Stimulated activated CD4-positive, alpha-beta T cell treated with anti-CD3 and anti-CD28 coated beads, Interleukin-12 subunit alpha, Interleukin-12 subunit beta, amount 100 ng/mL, for 4 hours (primary cell): ENCODE measurements around the gene NHS.
"Not testable (repeated sequence)": the region's sequence is repeated elsewhere in the genome, so short reads cannot be mapped to it uniquely, and the experiment has no call there.

Source experiments
- DNase-seq: peaks from one replicate; pipeline ENCODE4 v3.0.0-alpha.2; 2020

NHS gene

DNA sequence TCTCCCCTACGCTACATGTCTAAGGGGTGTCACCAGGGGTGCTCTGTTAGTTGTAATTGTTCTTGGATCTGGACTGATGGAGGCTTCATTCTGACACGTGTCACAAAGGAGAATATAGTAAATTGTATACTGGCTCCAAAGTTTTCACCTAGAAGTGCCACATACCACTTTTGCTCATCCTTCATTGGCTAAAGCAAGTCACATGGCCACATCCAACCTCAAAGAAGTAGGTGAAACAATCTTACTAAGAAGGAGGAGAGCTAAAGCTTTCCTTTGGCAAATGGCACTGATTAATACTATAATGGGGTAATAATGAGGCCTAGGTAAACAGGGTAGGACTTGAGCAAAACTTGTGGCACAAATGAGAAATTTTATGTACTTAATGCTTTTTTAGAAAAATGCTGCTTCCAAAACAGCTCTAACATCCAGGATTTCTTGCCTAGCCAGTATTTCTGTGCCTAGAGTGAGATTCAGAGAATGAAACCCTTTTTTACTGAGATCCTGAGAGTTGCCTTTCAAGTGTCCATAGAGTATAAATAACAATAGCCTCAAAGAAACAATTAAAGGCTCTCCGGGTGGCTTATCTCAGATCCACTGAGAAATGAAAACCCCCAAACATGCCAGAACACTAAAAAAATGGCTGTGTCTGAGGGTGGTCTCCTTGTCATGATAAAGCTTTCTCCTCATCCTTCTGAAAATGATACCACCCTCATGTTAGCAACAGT is 34.7 kb downstream of the NHS start:
- no peak for DNase-seq

- DNase-seq: no peak
Measured at GRCh38 chrX:17410651-17411050, 35.7 kb downstream of the NHS start.

- DNase-seq: no peak
Measured at GRCh38 chrX:17411205-17411604, 36.2 kb downstream of the NHS start.

DNA sequence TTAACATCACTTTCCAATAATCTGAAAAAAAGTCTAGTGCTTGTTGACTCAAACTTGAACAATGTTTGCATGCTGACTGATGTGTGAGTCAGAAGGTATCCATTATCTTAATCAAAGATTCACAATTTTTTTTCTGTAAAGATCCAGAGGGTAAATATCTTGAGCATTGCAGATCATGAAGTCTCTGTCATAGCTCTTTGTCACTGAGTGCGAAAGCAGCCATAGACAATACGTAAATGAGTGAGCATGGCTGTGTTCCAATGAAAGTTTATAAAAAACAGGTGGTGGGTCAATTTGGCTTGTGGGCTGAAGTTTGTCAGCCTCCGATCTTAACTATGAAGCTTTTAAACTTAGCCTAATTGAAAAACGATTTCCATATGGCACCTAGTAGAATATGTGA is 37.7 kb downstream of the NHS start:
- no peak for DNase-seq

GRCh38 chrX:17413228-17413627 is 38.2 kb downstream of the NHS start:
- no peak for DNase-seq

DNA sequence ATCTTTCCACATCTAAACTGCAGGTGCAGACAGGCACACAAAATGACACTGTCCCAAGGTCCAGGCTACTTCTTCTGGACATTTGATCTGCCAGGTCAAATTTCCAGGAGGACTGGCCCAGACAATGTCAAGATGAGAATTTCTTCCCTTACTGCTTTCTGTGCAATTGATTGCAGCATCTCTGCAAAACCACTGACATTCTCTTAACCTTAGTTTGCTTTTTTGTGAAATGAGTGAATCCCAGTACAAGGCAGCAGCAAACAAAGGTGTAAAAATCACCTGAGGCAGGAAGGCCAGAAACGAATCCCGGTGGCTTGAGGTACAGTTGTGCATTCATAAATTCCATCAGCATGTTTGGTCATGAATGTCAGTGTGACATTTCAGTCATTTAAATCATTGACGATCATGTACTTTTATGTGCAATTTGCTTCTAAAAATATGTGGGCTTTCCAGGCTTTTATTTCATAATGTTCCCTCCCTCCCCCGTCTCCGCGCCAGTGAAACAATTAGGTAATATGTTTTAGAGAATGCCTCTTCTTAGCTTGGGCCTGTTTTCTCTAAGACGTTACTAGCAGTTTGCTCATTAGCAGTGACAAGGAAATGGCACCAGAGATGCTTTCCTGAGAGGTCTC is 39.1 kb downstream of the NHS start:
- DNase-seq: no peak

- DNase-seq: no peak
Measured at GRCh38 chrX:17414839-17415238, 39.8 kb downstream of the NHS start.

DNA sequence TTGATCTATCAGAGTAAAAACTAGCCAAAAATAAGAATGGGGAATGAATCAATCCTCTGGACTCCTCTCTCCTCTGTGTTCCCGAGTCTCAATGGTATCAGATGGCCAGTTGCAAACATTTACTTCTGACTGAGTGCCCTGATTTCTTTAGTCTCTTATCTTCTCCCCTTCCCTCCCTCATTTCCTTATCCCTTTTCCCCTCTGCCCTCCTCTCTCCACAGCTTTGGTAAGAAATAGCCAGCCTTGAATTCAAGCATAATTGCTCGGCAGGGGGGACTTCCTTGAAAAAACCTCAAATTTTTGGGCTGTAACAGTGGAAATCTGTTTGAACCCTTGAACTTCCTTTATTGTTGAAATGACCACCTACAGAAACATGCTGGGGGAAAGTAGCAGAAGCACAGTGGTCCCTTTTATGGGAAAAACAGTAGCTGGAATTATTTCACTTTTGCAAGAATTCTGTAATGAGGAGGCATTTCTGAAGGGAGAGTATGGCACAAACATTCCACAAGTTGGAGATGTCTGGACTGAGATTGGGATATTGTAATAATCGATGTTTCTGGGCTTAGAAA is 40.3 kb downstream of the NHS start:
- DNase-seq: no peak

GRCh38 chrX:17417372-17417771 is 42.4 kb downstream of the NHS start:
- DNase-seq: no peak

GRCh38 chrX:17425136-17425535 is 50.1 kb downstream of the NHS start:
- DNase-seq: no peak

- no peak for DNase-seq
Measured at GRCh38 chrX:17425551-17425950, 50.6 kb downstream of the NHS start.

DNA sequence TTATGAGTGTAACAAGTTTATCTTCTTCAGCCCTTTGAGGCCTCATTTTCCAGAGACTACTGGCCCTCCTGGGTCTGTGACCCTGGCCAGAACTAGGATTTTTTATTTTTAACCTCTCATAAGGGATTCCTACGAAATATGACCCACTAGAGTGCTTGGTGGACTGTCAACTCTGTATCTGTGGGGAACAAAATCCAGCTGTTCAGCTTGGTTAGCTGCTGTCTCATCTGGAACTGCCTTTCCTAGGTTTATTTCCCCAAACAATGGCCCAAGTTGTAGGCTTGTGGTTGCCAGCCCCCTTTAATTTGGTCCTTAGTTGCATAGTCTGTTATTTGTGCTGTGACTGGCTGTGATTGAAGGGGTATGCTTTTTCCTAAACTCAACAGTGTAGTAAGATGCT is 56.2 kb downstream of the NHS start:
- DNase-seq: no peak

DNA sequence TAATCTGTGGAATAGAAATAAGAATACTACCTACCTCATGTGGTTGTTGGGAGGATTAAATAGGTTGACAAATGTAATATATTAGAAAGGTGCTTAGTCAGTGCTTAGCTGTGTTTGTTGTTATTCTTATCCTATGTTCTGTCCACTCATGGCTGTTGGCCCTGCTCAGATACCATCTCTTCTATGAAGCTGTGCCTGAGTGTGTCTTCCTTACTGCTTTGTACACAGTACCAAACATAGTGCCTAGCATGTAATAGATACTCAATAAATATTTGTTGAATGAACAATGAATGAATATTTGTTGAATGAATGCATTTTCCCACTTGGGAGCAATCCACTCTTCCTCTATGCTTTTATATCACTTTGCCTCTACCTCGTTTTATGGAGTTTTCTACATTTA is 57.2 kb downstream of the NHS start:
- DNase-seq: no peak

GRCh38 chrX:17433965-17434364 is 59.0 kb downstream of the NHS start:
- DNase-seq: no peak

- DNase-seq: no peak
Measured at GRCh38 chrX:17435476-17435875, 60.5 kb downstream of the NHS start.

DNA sequence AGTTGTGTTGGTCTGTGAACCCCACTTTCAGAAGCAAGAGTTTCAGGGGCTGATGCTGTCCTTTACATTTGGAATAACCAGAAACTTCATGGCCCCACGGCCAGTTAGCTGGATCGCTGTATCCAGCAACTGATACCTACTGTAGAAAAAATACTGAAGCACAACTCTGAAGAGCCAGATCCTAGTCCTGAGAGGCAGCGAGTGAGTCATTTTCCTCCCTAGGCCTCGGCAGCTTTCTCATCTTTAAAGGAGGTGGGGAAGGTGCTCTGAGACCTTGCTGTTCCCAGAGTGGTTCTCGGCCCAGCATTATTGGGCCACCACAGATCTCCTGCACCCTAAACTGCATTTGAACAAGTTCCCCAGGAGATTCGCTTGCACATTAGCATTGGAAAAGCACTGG is 63.2 kb downstream of the NHS start:
- DNase-seq: no peak

DNA sequence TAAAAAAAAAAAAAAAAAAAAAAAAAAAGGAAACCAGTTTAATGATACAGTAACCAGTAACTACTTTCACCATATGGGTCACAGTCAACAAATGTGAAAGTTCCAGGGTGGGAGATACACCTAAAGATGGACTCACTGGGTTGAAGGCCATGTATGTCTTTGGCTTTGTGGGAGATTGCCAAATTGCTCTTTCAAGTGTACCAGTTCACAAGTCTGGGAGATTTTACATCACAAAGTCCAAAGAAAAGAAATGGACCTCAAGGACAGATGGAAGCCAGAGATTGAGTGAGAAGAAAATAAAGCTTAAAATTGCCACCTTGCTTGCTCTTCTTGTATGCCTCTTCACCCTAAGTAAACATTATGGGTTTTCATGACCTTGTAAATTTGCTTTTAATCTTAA is 65.3 kb downstream of the NHS start:
- no peak for DNase-seq

GRCh38 chrX:17440836-17441235 is 65.8 kb downstream of the NHS start:
- no peak for DNase-seq

DNA sequence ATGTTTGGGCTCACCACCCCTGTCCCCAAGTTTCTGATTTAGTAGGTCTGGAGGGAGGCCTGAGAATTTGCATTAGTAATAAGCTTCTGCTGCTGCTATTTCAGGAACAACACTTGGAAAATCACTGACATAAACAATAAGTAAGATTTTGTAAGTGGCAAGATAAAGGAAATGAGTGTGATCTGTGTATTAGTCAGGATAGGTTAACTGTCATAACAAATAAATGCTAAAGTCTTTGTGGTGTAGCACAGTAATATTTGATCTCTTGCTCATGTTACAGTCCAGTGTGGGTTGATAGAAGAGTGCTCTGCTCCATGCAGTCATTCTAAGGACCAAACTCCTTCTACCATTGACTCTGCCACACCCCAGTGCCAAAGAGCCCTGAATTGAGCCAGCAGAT is 67.0 kb downstream of the NHS start:
- no peak for DNase-seq

- DNase-seq: no peak
Measured at GRCh38 chrX:17442898-17443297, 67.9 kb downstream of the NHS start.

DNA sequence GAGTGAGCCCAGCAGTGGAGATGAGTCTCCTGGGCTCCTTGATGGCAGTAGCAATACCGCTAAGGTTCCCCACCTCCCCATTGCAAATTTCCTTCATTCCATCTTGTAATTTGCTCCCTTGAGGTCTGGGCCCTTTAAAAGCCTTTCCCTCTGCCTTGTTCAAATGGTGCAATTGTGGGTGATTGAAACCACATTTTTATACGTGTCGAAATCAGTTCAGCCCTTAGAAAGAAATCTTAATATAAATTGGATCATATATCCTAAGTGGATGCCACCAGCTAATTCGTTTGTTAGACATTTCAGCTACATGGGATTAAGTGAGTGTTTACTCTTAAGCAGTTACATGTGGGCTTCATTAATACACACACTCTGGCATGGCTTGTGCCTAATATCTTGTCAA is 68.6 kb downstream of the NHS start:
- DNase-seq: no peak

DNA sequence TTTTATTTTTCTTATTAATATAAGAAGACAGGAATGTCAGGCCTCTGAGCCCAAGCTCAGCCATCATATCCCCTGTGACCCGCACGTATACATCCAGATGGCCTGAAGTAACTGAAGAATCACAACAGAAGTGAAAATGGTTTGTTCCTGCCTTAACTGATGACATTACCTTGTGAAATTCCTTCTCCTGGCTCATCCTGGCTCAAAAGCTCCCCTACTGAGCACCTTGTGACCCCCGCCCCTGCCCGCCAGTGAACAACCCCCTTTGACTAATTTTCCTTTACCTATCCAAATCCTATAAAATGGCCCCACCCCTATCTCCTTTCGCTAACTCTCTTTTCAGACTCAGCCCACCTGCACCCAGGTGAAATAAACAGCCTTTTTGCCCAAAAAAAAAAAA is 71.3 kb downstream of the NHS start:
- DNase-seq: not testable (repeated sequence)

- no peak for DNase-seq
Measured at GRCh38 chrX:17448188-17448587, 73.2 kb downstream of the NHS start.

- DNase-seq: no peak
Measured at GRCh38 chrX:17449866-17450265, 74.9 kb downstream of the NHS start.

DNA sequence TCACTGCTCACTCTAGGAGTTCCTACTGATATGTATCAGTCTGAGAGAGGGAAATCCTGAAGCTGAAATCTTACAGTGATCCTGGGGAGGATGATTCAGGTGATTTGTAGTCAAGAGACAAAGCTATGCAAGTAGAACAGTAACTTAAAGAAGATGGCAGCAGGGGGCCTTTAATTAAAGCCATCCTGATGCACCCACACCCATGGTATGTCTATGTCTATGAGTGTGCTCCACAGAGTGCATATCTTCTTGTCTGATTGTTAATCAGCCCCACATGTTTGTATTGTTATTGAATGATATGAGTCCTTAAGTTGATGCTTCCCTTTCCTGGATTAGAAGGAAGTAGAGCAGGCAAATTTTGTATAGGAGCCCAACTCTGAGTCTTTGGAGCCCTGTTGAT is 78.8 kb downstream of the NHS start:
- DNase-seq: no peak
